GM23248 (cell line): ENCODE results near the gene GPX8.

ENCODE experiments used
- EZH2 ChIP-seq: fragments of 200-600 bp; sonication (generic); IDR thresholded peaks from 2 replicates; pipeline ENCODE4 v1.6.1; 2018; ENCODE audit warnings: antibody characterized with exemption, mild to moderate bottlenecking; ENCODE audit not compliant: insufficient read depth, poor library complexity, severe bottlenecking
- EZH2phosphoT487 ChIP-seq: fragments of 200-600 bp; sonication (generic); IDR thresholded peaks from 2 replicates; pipeline ENCODE4 v1.6.1; 2018; ENCODE audit warnings: antibody characterized with exemption, moderate library complexity, mild to moderate bottlenecking, low read depth; ENCODE audit not compliant: insufficient read depth

DNA sequence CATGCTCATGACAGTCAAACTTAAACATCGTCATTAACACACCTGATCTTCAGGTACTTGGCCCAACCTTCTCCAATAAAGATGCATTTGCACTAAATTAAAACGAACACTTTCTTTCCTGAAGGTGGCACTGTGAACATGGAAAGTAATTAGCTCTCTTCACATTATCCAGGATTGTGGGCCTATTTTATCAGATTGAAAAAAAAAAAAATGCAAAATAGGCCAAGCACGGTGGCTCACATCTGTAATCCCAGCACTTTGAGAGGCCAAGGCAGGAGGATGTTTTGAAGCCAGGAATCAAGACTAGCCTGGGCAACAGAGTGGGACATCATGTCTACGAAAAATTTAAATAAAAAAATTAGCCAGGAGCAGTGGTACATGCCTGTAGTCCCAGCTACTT, 27.4 kb downstream of the GPX8 start:
- TF ChIP-seq EZH2 (no peak), EZH2phosphoT487 (no peak)
